Mesodermal cell (in vitro differentiated cells): ENCODE data around the gene SECISBP2.

Experiments
- H3K27ac ChIP-seq: 2 replicates; pipeline ENCODE4 v1.7.0; 2013; ENCODE audit warnings: mild to moderate bottlenecking, low read depth, low read length, moderate library complexity; ENCODE audit not compliant: severe bottlenecking
- H3K36me3 ChIP-seq: 2 replicates; pipeline ENCODE4 v1.7.1; 2013; ENCODE audit warnings: mild to moderate bottlenecking, low read length, moderate library complexity; ENCODE audit not compliant: control insufficient read depth, insufficient read depth
- H3K4me1 ChIP-seq: one replicate; pipeline ENCODE4 v1.7.1; 2013; ENCODE audit warnings: mild to moderate bottlenecking, low read length; ENCODE audit not compliant: insufficient read depth, control insufficient read depth, poor library complexity, severe bottlenecking
- H3K4me3 ChIP-seq: 2 replicates; pipeline ENCODE4 v1.7.0; 2013; ENCODE audit warnings: low read length, control low read depth, mild to moderate bottlenecking; ENCODE audit not compliant: insufficient read depth, poor library complexity, severe bottlenecking; ENCODE audit errors: extremely low read depth
- H3K9me3 ChIP-seq: 2 replicates; pipeline ENCODE4 v1.7.1; 2013; ENCODE audit warnings: mild to moderate bottlenecking, low read length, moderate library complexity; ENCODE audit not compliant: control insufficient read depth
- whole genome bisulfite sequencing, 2 experiments: methylation state at CpG; one replicate each; pipeline ENCODE4 v1.1.5; 2013; ENCODE audit warnings: missing lambda C conversion rate in 2 of 2; ENCODE audit not compliant: insufficient coverage in 2 of 2; 5-methylcytosine and 5-hydroxymethylcytosine counted together

Gene SECISBP2

GRCh38 chr9:89346696-89347095 lies 28.4 kb downstream of the SECISBP2 start:
- no peak overlapping the region for H3K4me3 ChIP-seq
- peaks cover 91% of the 10 kb centered on the region for H3K36me3 ChIP-seq
- no peak overlapping the region for H3K27ac ChIP-seq
- H3K9me3 ChIP-seq: no peaks in the 10 kb centered on the region
- 95 to 96% methylated on average over 7 to 8 of the region's 9 CpGs for WGBS, 2 experiments
- H3K4me1 ChIP-seq: no peaks in the 10 kb centered on the region

- Histone ChIP-seq H3K27ac (no peak overlapping the region), H3K9me3 (no peaks in the 10 kb centered on the region), H3K4me1 (no peaks in the 10 kb centered on the region), H3K4me3 (no peak overlapping the region), H3K36me3 (peaks cover 94% of the 10 kb centered on the region)
- 92 to 96% methylated on average over 3 to 5 of the region's 5 CpGs for WGBS, 2 experiments
These were observed 29.4 kb downstream of the SECISBP2 start for GRCh38 chr9:89347651-89348050.

DNA sequence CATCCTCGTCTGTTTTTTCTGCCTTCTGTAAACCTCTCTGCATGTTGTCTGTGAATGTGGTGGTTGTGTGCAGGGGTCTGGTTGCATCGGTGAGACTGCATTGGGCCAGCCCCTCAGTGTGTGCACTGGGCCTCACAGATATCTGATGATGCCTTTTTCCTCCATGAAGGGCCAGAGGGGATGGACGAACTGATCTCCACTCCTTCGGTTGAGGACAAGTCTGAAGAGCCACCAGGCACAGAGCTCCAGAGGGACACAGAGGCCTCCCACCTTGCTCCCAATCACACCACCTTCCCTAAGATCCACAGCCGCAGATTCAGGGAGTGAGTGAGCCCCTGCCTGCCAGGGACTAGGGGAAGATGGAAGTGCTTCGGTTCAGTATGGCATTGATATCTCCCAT lies 31.3 kb downstream of the SECISBP2 start:
- Histone ChIP-seq H3K36me3 (peaks cover 96% of the 10 kb centered on the region), H3K9me3 (no peaks in the 10 kb centered on the region), H3K27ac (no peak overlapping the region), H3K4me3 (no peak overlapping the region), H3K4me1 (no peaks in the 10 kb centered on the region)
- WGBS, 2 experiments: 92 to 95% methylated on average over 3 to 4 of the region's 6 CpGs

- Histone ChIP-seq H3K36me3 (peaks cover 97% of the 10 kb centered on the region), H3K4me3 (no peak overlapping the region), H3K4me1 (no peaks in the 10 kb centered on the region), H3K27ac (no peak overlapping the region), H3K9me3 (no peaks in the 10 kb centered on the region)
- 92 to 93% methylated on average over 2 of the region's 2 CpGs for WGBS, 2 experiments
These were observed 32.8 kb downstream of the SECISBP2 start for GRCh38 chr9:89350988-89351557.

GRCh38 chr9:89351584-89352300 lies 33.4 kb downstream of the SECISBP2 start:
- no peaks in the 10 kb centered on the region for H3K4me1 ChIP-seq
- H3K27ac ChIP-seq: no peak overlapping the region
- H3K4me3 ChIP-seq: no peak overlapping the region
- H3K36me3 ChIP-seq: peaks cover 98% of the 10 kb centered on the region
- WGBS, 2 experiments: 93 to 95% methylated on average over 5 of the region's 6 CpGs
- H3K9me3 ChIP-seq: no peaks in the 10 kb centered on the region

- 81 to 93% methylated on average over 2 to 3 of the region's 3 CpGs for WGBS, 2 experiments
- H3K4me3 ChIP-seq: no peak overlapping the region
- H3K4me1 ChIP-seq: no peaks in the 10 kb centered on the region
- peaks cover 98% of the 10 kb centered on the region for H3K36me3 ChIP-seq
- no peaks in the 10 kb centered on the region for H3K9me3 ChIP-seq
- H3K27ac ChIP-seq: no peak overlapping the region
These were observed 34.2 kb downstream of the SECISBP2 start for GRCh38 chr9:89352451-89352850.

- H3K4me3 ChIP-seq: no peak overlapping the region
- peaks cover 98% of the 10 kb centered on the region for H3K36me3 ChIP-seq
- no peaks in the 10 kb centered on the region for H3K4me1 ChIP-seq
- no peaks in the 10 kb centered on the region for H3K9me3 ChIP-seq
- H3K27ac ChIP-seq: no peak overlapping the region
- WGBS, 2 experiments: 92 to 97% methylated on average over 7 to 8 of the region's 8 CpGs
These were observed 34.8 kb downstream of the SECISBP2 start for GRCh38 chr9:89352874-89353649.

GRCh38 chr9:89353989-89354388 lies 35.7 kb downstream of the SECISBP2 start:
- Histone ChIP-seq H3K27ac (no peak overlapping the region), H3K4me3 (no peak overlapping the region), H3K36me3 (peaks cover 98% of the 10 kb centered on the region), H3K4me1 (no peaks in the 10 kb centered on the region), H3K9me3 (no peaks in the 10 kb centered on the region)
- 94 to 97% methylated on average over 3 of the region's 3 CpGs for WGBS, 2 experiments

- Histone ChIP-seq H3K4me1 (no peaks in the 10 kb centered on the region), H3K36me3 (peaks cover 97% of the 10 kb centered on the region), H3K4me3 (no peak overlapping the region), H3K9me3 (no peaks in the 10 kb centered on the region), H3K27ac (no peak overlapping the region)
- WGBS, 2 experiments: 96 to 100% methylated on average over 4 to 5 of the region's 6 CpGs
These were observed 36.2 kb downstream of the SECISBP2 start for GRCh38 chr9:89354471-89354870.

- Histone ChIP-seq H3K27ac (no peak overlapping the region), H3K9me3 (no peaks in the 10 kb centered on the region), H3K4me1 (no peaks in the 10 kb centered on the region), H3K4me3 (no peak overlapping the region), H3K36me3 (peaks cover 97% of the 10 kb centered on the region)
- WGBS, 2 experiments: 100% methylated on average over 1 to 2 of the region's 2 CpGs
These were observed 38.5 kb downstream of the SECISBP2 start for GRCh38 chr9:89356782-89357181.
